Neuronal stem cell (in vitro differentiated cells): Measurements from ENCODE around the gene PGM1.
A peak's percentile ranks its signal among the peaks of the same experiment; 100 is the strongest.

ENCODE experiments used
- DNase-seq: peaks from one replicate; pipeline ENCODE4 v3.0.0-alpha.2; 2013; ENCODE audit warnings: low spot score
- H2AFZ ChIP-seq: one replicate; pipeline ENCODE4 v1.6.1; 2013; ENCODE audit warnings: mild to moderate bottlenecking, low read length, inconsistent platforms
- H2AK5ac ChIP-seq: 2 replicates; pipeline ENCODE4 v1.6.1; 2013; ENCODE audit warnings: low read depth, mild to moderate bottlenecking, inconsistent platforms, low read length, moderate library complexity, mixed read lengths
- H2BK120ac ChIP-seq: 2 replicates; pipeline ENCODE4 v1.6.1; 2013; ENCODE audit warnings: low read depth, mild to moderate bottlenecking, inconsistent platforms, low read length, moderate library complexity, mixed read lengths
- H2BK12ac ChIP-seq: one replicate; pipeline ENCODE4 v1.6.1; 2013; ENCODE audit warnings: low read length, inconsistent platforms
- H2BK15ac ChIP-seq: 2 replicates; pipeline ENCODE4 v1.6.1; 2013; ENCODE audit warnings: mild to moderate bottlenecking, low read length, inconsistent platforms, mixed read lengths
- H2BK5ac ChIP-seq: one replicate; pipeline ENCODE4 v1.6.1; 2013; ENCODE audit warnings: inconsistent platforms, mild to moderate bottlenecking, low read length, moderate library complexity
- H3K14ac ChIP-seq: one replicate; pipeline ENCODE4 v1.6.1; 2013; ENCODE audit warnings: low read length, inconsistent platforms
- H3K18ac ChIP-seq: 2 replicates; pipeline ENCODE4 v1.6.1; 2013; ENCODE audit warnings: low read length, inconsistent platforms
- H3K23ac ChIP-seq: 2 replicates; pipeline ENCODE4 v1.6.1; 2013; ENCODE audit warnings: low read depth, mild to moderate bottlenecking, mixed read lengths, low read length, inconsistent platforms; ENCODE audit not compliant: poor library complexity
- H3K27ac ChIP-seq: replicated peaks from 3 replicates; pipeline ENCODE4 v1.5.1; 2013; ENCODE audit warnings: low read length, inconsistent platforms
- H3K27me3 ChIP-seq, 3 experiments: 2 replicates each; pipeline ENCODE4 v1.6.1; 2013; ENCODE audit warnings: low read length in 3 of 3, mild to moderate bottlenecking in 2 of 3, inconsistent platforms in 1 of 3, low read depth in 1 of 3, mixed read lengths in 1 of 3, moderate library complexity in 1 of 3; ENCODE audit not compliant: control insufficient read depth in 3 of 3, insufficient read depth in 3 of 3
- H3K36me3 ChIP-seq, 2 donors: replicated peaks in 1 of 2; 2 replicates each; pipeline ENCODE4 v1.6.1; 2013; ENCODE audit warnings: low read length in 2 of 2; ENCODE audit not compliant: control insufficient read depth in 2 of 2, insufficient read depth in 2 of 2
- H3K4ac ChIP-seq: 2 replicates; pipeline ENCODE4 v1.6.1; 2013; ENCODE audit warnings: inconsistent platforms, mild to moderate bottlenecking, low read length, moderate library complexity
- H3K4me1 ChIP-seq, 2 donors: 1 replicate in 1 of 2; 2 replicates in 1 of 2; pipeline ENCODE4 v1.6.1; 2013; ENCODE audit warnings: low read length in 2 of 2, low read depth in 1 of 2; ENCODE audit not compliant: control insufficient read depth in 2 of 2, insufficient read depth in 1 of 2
- H3K4me2 ChIP-seq: one replicate; pipeline ENCODE4 v1.6.1; 2013; ENCODE audit warnings: mild to moderate bottlenecking, low read length, inconsistent platforms; ENCODE audit not compliant: insufficient read depth, poor library complexity, severe bottlenecking
- H3K4me3 ChIP-seq, 2 donors: 2 replicates each; pipeline ENCODE4 v1.5.1; 2013; ENCODE audit warnings: low read length in 2 of 2, mild to moderate bottlenecking in 2 of 2, inconsistent platforms in 1 of 2, moderate library complexity in 1 of 2
- H3K79me1 ChIP-seq: one replicate; pipeline ENCODE4 v1.6.1; 2013; ENCODE audit warnings: low read depth, mild to moderate bottlenecking, inconsistent platforms, low read length, moderate library complexity
- H3K9ac ChIP-seq: one replicate; pipeline ENCODE4 v1.6.1; 2013; ENCODE audit warnings: mild to moderate bottlenecking, low read depth, low read length, inconsistent platforms; ENCODE audit not compliant: poor library complexity
- H3K9me3 ChIP-seq, 2 donors: replicated peaks in 1 of 2; 2 replicates each; pipeline versions ENCODE3 to v1.6.1; 2013; ENCODE audit warnings: low read length in 2 of 2, mild to moderate bottlenecking in 2 of 2, inconsistent platforms in 1 of 2, low read depth in 1 of 2, mixed read lengths in 1 of 2, moderate library complexity in 1 of 2; ENCODE audit not compliant: control insufficient read depth in 2 of 2, insufficient read depth in 1 of 2
- H4K8ac ChIP-seq: one replicate; pipeline ENCODE4 v1.6.1; 2013; ENCODE audit warnings: low read depth, mild to moderate bottlenecking, inconsistent platforms, low read length, moderate library complexity
- H4K91ac ChIP-seq: one replicate; pipeline ENCODE4 v1.6.1; 2013; ENCODE audit warnings: low read length, low read depth, mild to moderate bottlenecking, inconsistent platforms; ENCODE audit not compliant: poor library complexity
- WGBS, 2 donors: extraction: QIAGEN DNeasy Blood & Tissue Kit; methylation state at CpG; one replicate each; pipeline ENCODE4 v1.1.7; 2013; ENCODE audit warnings: missing lambda C conversion rate in 2 of 2, mixed read lengths in 1 of 2; ENCODE audit not compliant: insufficient read length in 2 of 2, insufficient replicate concordance in 1 of 2; ENCODE audit errors: extremely low coverage in 2 of 2; 5-methylcytosine and 5-hydroxymethylcytosine counted together

The PGM1 gene

GRCh38 chr1:63602629-63603028 lies 9.4 kb downstream of the PGM1 start:
- no peaks in the 10 kb centered on the region for H3K4me1 ChIP-seq
- no peak overlapping the region for H4K91ac ChIP-seq
- DNase-seq, result no peak
- H2BK120ac ChIP-seq, result no peak overlapping the region
- H3K4me3 ChIP-seq, result no peak overlapping the region
- H2AFZ ChIP-seq, result no peak overlapping the region
- no peak overlapping the region for H3K4ac ChIP-seq
- WGBS, 2 donors, result no CpG with 5 or more reads among the region's 5 CpGs
- no peaks in the 10 kb centered on the region for H3K36me3 ChIP-seq
- no peak overlapping the region for H2BK15ac ChIP-seq
- H3K23ac ChIP-seq, result no peak overlapping the region
- H2BK5ac ChIP-seq, result no peak overlapping the region
- no peak overlapping the region for H3K14ac ChIP-seq
- no peak overlapping the region for H2AK5ac ChIP-seq
- H4K8ac ChIP-seq, result no peak overlapping the region
- no peak overlapping the region for H3K9ac ChIP-seq
- H2BK12ac ChIP-seq, result no peak overlapping the region
- H3K9me3 ChIP-seq, result no peaks in the 10 kb centered on the region
- H3K4me2 ChIP-seq, result no peak overlapping the region
- no peaks in the 10 kb centered on the region for H3K27me3 ChIP-seq
- no peak overlapping the region for H3K18ac ChIP-seq
- H3K27ac ChIP-seq, result no peak overlapping the region
- H3K79me1 ChIP-seq, result no peaks in the 10 kb centered on the region

DNA sequence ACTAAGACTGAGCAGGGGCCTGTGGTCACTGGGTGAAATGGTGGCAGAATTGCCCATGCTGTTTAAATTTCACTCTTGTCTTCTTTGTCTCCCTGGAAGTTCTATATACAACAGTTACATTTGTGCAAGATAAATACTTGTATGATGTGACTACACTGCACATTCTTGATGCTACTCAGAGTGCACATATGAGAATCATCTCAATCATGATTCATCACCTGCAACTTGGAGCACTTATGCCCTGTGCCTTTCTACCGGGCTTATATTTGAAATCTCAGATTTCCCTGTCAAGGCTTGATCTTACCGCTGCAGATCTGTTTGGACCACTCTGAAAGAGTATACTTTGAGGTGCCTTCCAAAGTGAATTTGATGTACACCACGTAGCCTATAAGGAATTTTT lies 10.6 kb downstream of the PGM1 start:
- no peaks in the 10 kb centered on the region for H3K27me3 ChIP-seq
- H3K18ac ChIP-seq, result no peak overlapping the region
- no peak overlapping the region for H2AFZ ChIP-seq
- H3K4me2 ChIP-seq, result no peak overlapping the region
- H3K23ac ChIP-seq, result no peak overlapping the region
- no peak overlapping the region for H4K91ac ChIP-seq
- no peak overlapping the region for H3K4me3 ChIP-seq
- H3K9ac ChIP-seq, result no peak overlapping the region
- no peak overlapping the region for H3K4ac ChIP-seq
- H3K9me3 ChIP-seq, result no peaks in the 10 kb centered on the region
- WGBS, 2 donors, result no CpG with 5 or more reads among the region's 3 CpGs
- H2BK15ac ChIP-seq, result no peak overlapping the region
- H3K4me1 ChIP-seq, result no peaks in the 10 kb centered on the region
- no peak overlapping the region for H3K27ac ChIP-seq
- DNase-seq, result no peak
- H3K14ac ChIP-seq, result no peak overlapping the region
- no peak overlapping the region for H2BK12ac ChIP-seq
- H4K8ac ChIP-seq, result no peak overlapping the region
- no peak overlapping the region for H2BK120ac ChIP-seq
- no peak overlapping the region for H2BK5ac ChIP-seq
- no peak overlapping the region for H2AK5ac ChIP-seq
- H3K79me1 ChIP-seq, result no peaks in the 10 kb centered on the region
- no peaks in the 10 kb centered on the region for H3K36me3 ChIP-seq

DNA sequence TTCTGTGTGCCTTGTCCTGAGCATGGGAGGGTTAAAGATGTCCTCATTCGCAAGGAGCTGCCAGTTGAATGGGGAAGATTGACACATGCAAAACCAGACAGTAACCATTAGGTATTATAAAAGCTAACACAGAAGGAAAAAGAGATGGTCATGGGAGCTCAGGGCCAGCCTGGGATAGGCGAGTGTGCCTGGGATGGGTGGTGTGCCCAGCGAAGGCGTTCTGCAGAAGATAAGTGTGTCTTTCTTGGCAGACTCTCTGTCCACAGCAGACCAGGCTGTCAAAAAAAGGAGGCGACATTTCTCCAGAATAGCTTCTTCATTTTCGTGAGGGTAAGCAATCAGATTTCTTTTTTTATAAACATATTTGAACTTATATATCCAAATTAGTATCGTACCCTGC lies 14.1 kb downstream of the PGM1 start:
- Histone ChIP-seq H2AK5ac (no peak overlapping the region), H2AFZ (no peak overlapping the region), H2BK120ac (no peak overlapping the region), H3K9ac (no peak overlapping the region), H3K4me3 (no peak overlapping the region), H3K14ac (no peak overlapping the region), H3K9me3 (no peaks in the 10 kb centered on the region), H3K4ac (no peak overlapping the region), H3K36me3 (no peaks in the 10 kb centered on the region), H3K23ac (no peak overlapping the region), H3K27me3 (no peaks in the 10 kb centered on the region), H4K91ac (no peak overlapping the region), H4K8ac (no peak overlapping the region), H3K27ac (no peak overlapping the region), H3K79me1 (no peaks in the 10 kb centered on the region), H3K4me1 (peaks cover 3 to 4% of the 10 kb centered on the region in 2 donors), H2BK5ac (no peak overlapping the region), H3K18ac (no peak overlapping the region), H2BK15ac (no peak overlapping the region), H2BK12ac (no peak overlapping the region), H3K4me2 (no peak overlapping the region)
- no peak for DNase-seq
- no CpG with 5 or more reads among the region's 7 CpGs for WGBS, 2 donors

GRCh38 chr1:63611231-63611630 lies 18.0 kb downstream of the PGM1 start:
- Histone ChIP-seq H2BK120ac (no peak overlapping the region), H3K36me3 (no peaks in the 10 kb centered on the region), H2BK15ac (no peak overlapping the region), H3K4me2 (no peak overlapping the region), H3K79me1 (no peaks in the 10 kb centered on the region), H3K9ac (no peak overlapping the region), H2AFZ (no peak overlapping the region), H2AK5ac (no peak overlapping the region), H3K4me3 (no peak overlapping the region), H3K4ac (no peak overlapping the region), H3K4me1 (peaks cover 3 to 13% of the 10 kb centered on the region in 2 donors), H3K14ac (no peak overlapping the region), H3K23ac (no peak overlapping the region), H2BK12ac (no peak overlapping the region), H4K91ac (no peak overlapping the region), H4K8ac (no peak overlapping the region), H3K27me3 (no peaks in the 10 kb centered on the region), H3K9me3 (no peaks in the 10 kb centered on the region), H2BK5ac (no peak overlapping the region), H3K27ac (peak overlapping the region; percentile 2), H3K18ac (no peak overlapping the region)
- WGBS, 2 donors, result no CpG with 5 or more reads among the region's 3 CpGs
- peak; percentile 29 for DNase-seq
